ENCODE results near the gene HBS1L. TPM values are rescaled to one million over a fixed set of nuclear protein-coding genes. Genes with fewer than 3 reads are reported as not detected.

Gene HBS1L
- total and polyA plus RNA-seq, 10 donors = 12.3 to 66.9 (median 49.7) TPM

DNA sequence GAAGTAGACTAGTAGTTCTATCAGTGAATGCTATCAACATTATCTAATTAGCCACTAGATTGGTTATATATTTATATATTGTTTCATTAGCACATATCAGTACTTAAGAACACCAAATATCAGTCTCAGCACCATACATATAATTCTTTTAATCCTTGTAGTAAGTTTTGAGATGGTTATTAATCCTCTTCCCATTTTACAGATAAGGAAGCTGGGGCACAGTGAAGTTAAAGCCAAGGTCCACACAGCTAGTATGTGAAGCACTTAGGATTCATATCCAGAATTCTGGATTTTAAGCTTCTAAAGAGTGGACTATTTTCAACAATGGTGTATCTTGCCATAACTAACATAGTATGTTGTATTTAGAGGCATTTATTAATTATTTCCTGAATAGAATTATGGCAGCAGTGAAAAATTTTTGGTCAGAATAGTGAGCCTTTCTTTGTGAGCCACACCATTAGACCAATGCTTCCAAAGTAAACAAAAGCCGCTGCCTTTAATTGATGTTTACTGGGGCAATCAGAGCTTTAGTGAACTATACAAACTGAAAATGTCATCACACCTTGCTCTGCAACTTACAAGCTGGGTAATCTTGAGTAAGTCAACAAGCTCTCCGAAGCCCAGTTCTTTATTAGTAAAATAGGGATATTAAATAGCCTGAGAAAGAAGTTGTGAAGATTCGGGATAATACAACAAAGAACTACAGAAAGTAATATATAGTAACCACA is 41.9 kb upstream of the HBS1L start:
- no peaks in the 10 kb centered on the region for H3K9me3 ChIP-seq
- H3K27ac ChIP-seq = no peak overlapping the region
- no peak for DNase-seq
- intact Hi-C loops (cut with DNase I; ENCODE audit: low total_unique reads) = no loop called here
- no peaks in the 10 kb centered on the region for H3K4me1 ChIP-seq
- WGBS, 5 donors = 81 to 95% (median 91%) methylated on average over 3 of the region's 3 CpGs
- no peaks in the 10 kb centered on the region for H3K27me3 ChIP-seq (replicated peaks in 1 of 7)
- H3K36me3 ChIP-seq = no peaks in the 10 kb centered on the region
- TF ChIP-seq, protein P1, sequence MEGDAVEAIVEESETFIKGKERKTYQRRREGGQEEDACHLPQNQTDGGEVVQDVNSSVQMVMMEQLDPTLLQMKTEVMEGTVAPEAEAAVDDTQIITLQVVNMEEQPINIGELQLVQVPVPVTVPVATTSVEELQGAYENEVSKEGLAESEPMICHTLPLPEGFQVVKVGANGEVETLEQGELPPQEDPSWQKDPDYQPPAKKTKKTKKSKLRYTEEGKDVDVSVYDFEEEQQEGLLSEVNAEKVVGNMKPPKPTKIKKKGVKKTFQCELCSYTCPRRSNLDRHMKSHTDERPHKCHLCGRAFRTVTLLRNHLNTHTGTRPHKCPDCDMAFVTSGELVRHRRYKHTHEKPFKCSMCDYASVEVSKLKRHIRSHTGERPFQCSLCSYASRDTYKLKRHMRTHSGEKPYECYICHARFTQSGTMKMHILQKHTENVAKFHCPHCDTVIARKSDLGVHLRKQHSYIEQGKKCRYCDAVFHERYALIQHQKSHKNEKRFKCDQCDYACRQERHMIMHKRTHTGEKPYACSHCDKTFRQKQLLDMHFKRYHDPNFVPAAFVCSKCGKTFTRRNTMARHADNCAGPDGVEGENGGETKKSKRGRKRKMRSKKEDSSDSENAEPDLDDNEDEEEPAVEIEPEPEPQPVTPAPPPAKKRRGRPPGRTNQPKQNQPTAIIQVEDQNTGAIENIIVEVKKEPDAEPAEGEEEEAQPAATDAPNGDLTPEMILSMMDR (IDR thresholded peaks at IDR 0.05 in 8 of 11, conservative IDR thresholded peaks at IDR 0.05 in 3 of 11) = no peak
- TF ChIP-seq POLR2AphosphoS5 (IDR thresholded peaks at IDR 0.05) (no peak), POLR2A (IDR thresholded peaks at IDR 0.05) (no peak)
- H3K4me3 ChIP-seq = no peak overlapping the region

DNA sequence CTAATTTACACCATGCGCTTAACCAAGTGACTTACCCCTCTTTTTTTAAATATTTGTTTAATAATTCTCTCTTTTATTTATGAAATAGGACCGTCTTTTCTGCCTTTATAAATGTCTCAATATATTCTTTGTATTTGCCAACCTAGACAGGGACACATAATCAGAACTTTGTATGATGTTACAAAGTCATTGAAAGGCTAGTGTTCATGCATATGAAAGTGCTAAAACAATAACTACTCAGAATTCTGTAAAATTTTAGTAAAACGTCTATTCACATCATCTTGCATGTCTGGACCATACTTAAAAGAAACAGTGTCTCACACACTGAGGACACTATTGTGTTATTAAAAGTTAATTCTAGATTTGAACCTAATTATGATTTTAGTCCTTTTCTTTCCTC is 41.1 kb upstream of the HBS1L start:
- intact Hi-C loops (cut with DNase I; ENCODE audit: low total_unique reads) = no loop called here
- DNase-seq = no peak
- TF ChIP-seq POLR2A (IDR thresholded peaks at IDR 0.05) (no peak), POLR2AphosphoS5 (IDR thresholded peaks at IDR 0.05) (no peak)
- TF ChIP-seq, protein P1 (IDR thresholded peaks at IDR 0.05 in 8 of 11, conservative IDR thresholded peaks at IDR 0.05 in 3 of 11) = no peak
- H3K27me3 ChIP-seq (replicated peaks in 1 of 7) = no peaks in the 10 kb centered on the region
- no peaks in the 10 kb centered on the region for H3K4me1 ChIP-seq
- H3K9me3 ChIP-seq = no peaks in the 10 kb centered on the region
- no peak overlapping the region for H3K27ac ChIP-seq
- no peaks in the 10 kb centered on the region for H3K36me3 ChIP-seq
- no peak overlapping the region for H3K4me3 ChIP-seq
- 80 to 92% (median 86%) methylated on average over 3 of the region's 3 CpGs for WGBS, 5 donors

DNA sequence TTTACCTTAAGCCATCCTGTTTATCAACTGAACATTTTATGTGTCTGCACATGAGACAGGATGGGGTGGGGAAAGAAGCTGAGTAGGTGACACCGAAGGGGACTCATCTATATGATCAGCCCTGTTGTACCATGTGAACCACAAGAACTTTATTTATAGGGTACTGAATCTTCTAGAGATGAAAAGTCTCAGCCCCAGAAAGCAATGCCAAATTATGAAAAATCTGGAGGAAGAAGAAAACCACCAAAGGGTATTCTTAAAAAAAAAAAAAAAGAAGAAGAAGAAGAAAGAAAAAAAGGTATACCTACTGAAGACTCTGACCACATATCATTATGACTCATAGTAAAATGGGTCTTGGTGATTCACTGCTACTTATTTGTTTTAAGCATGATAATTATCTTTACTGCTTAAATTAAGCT is 39.8 kb upstream of the HBS1L start:
- TF ChIP-seq POLR2AphosphoS5 (IDR thresholded peaks at IDR 0.05) (no peak), POLR2A (IDR thresholded peaks at IDR 0.05) (no peak)
- TF ChIP-seq, protein P1 (IDR thresholded peaks at IDR 0.05 in 8 of 11, conservative IDR thresholded peaks at IDR 0.05 in 3 of 11) = no peak
- 26 to 48% (median 36%) methylated on average over 1 of the region's 1 CpG for WGBS, 5 donors
- Histone ChIP-seq H3K4me3 (no peak overlapping the region), H3K36me3 (no peaks in the 10 kb centered on the region), H3K27me3 (replicated peaks in 1 of 7) (no peaks in the 10 kb centered on the region), H3K9me3 (no peaks in the 10 kb centered on the region), H3K27ac (peak overlapping the region in 3 of 8 donors; percentile 12 to 28 (median 13)), H3K4me1 (no peaks in the 10 kb centered on the region)
- no peak for DNase-seq
- intact Hi-C loops (cut with DNase I; ENCODE audit: low total_unique reads) = no loop called here

DNA sequence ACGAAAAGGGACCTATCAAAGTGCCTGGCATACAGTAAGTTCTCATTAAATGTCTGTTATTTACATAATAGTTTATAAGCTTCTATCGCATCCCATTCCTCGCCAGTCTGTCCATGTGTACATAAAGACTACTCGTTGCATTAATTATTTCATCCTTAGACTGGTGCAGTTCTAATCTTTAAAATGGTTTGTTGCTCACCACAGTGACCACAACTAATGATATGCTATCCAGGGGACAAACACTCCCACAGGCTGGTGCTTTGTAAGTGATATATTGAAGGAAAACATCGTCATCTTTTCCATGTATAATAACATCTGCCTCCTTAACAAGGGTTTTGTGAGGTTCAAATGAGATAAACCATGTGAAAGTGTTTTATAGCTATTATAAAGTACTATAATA is 39.0 kb upstream of the HBS1L start:
- intact Hi-C loops (cut with DNase I; ENCODE audit: low total_unique reads) = no loop called here
- Histone ChIP-seq H3K27me3 (replicated peaks in 1 of 7) (no peaks in the 10 kb centered on the region), H3K36me3 (no peaks in the 10 kb centered on the region), H3K27ac (peak overlapping the region in 1 of 8 donors; percentile 28), H3K9me3 (no peaks in the 10 kb centered on the region), H3K4me3 (no peak overlapping the region), H3K4me1 (peaks cover 0 to 6% (median 5%) of the 10 kb centered on the region in 6 donors)
- no peak for DNase-seq
- 62 to 89% (median 81%) methylated on average over 5 of the region's 5 CpGs for whole genome bisulfite sequencing, 5 donors
- TF ChIP-seq POLR2AphosphoS5 (IDR thresholded peaks at IDR 0.05) (no peak), POLR2A (IDR thresholded peaks at IDR 0.05) (no peak)
- TF ChIP-seq, protein P1 (IDR thresholded peaks at IDR 0.05 in 8 of 11, conservative IDR thresholded peaks at IDR 0.05 in 3 of 11) = no peak
